ENCODE measurements around the gene SETMAR. TPM values are rescaled to one million over a fixed set of nuclear protein-coding genes. Genes with fewer than 3 reads are reported as not detected.

The SETMAR gene
- total RNA-seq, 1 experiment from 2014 or later = 9.4 TPM

- intact Hi-C loops (cut with micrococcal nuclease) = loop anchor here (5.0 kb wide), 1 partner anchor 300 kb away; no protein-coding TSS in a partner anchor
- no peak for TF ChIP-seq CBX3 (IDR thresholded peaks at IDR 0.05; ENCODE audit: low read depth)
- no peak for TF ChIP-seq CTCF (IDR thresholded peaks at IDR 0.05 in 2 of 3, conservative IDR thresholded peaks at IDR 0.05 in 1 of 3; ENCODE audit: borderline replicate concordance in 1 of 3, insufficient read depth in 1 of 3, low read depth in 2 of 3, low read length in 2 of 3)
- TF ChIP-seq ATF3 (IDR thresholded peaks at IDR 0.05) = no peak
- no peak for TF ChIP-seq EGR1 (IDR thresholded peaks at IDR 0.05; ENCODE audit: low read depth)
- TF ChIP-seq FOSL1 (IDR thresholded peaks at IDR 0.05; ENCODE audit: low read depth) = no peak
- TF ChIP-seq YY1 (IDR thresholded peaks at IDR 0.05; ENCODE audit: extremely low read depth, insufficient replicate concordance, low read depth, low read length) = no peak
- TF ChIP-seq MAX (IDR thresholded peaks at IDR 0.05) = no peak
- TF ChIP-seq RAD21 (IDR thresholded peaks at IDR 0.05; ENCODE audit: low read depth) = no peak
- TF ChIP-seq ZNF274 (IDR thresholded peaks at IDR 0.05; ENCODE audit: low read depth, low read length) = no peak
- H3K4me2 ChIP-seq (ENCODE audit: low read length) = no peak overlapping the region
- no TSS peak for BruUV-seq (replicated peaks)
- ChIA-PET POLR2A (no interaction called here), CTCF (no interaction called here), RAD21 (ENCODE audit: low non-redundant PET in 1 of 2, low total read pairs in 2 of 2, uncharacterized antibody in 2 of 2, unreplicated experiment in 2 of 2) (no interaction called here)
- H3K4me3 ChIP-seq (replicated peaks in 1 of 2; ENCODE audit: low read depth in 1 of 2, low read length in 2 of 2) = no peak overlapping the region
- no peaks in the 10 kb centered on the region for H3K4me1 ChIP-seq (ENCODE audit: control insufficient read depth in 1 of 2, insufficient read depth in 2 of 2, low read length in 2 of 2)
- DNase-seq (ENCODE audit: low read depth, low spot score) (no peak), ATAC-seq (no peak)
- H2AFZ ChIP-seq (ENCODE audit: low read depth, low read length, poor library complexity, severe bottlenecking) = no peak overlapping the region
- no peak overlapping the region for H3K9ac ChIP-seq (ENCODE audit: low read length)
- H3K27ac ChIP-seq (ENCODE audit: low read depth, low read length) = no peak overlapping the region
- no peaks in the 10 kb centered on the region for H3K36me3 ChIP-seq (ENCODE audit: control insufficient read depth in 1 of 2, insufficient read depth in 2 of 2, low read length in 2 of 2)
- no peaks in the 10 kb centered on the region for H3K79me2 ChIP-seq (ENCODE audit: insufficient read depth, low read length)
- H3K27me3 ChIP-seq (ENCODE audit: insufficient read depth, low read length) = no peaks in the 10 kb centered on the region
- H3K9me3 ChIP-seq (ENCODE audit: control insufficient read depth in 1 of 2, insufficient read depth in 1 of 2, low read depth in 1 of 2, low read length in 2 of 2) = peaks cover 0 to 3% of the 10 kb centered on the region in 2 experiments; a peak in 1 of 4 replicates
- no peaks in the 10 kb centered on the region for H3K9me2 ChIP-seq (ENCODE audit: insufficient read depth)
- H4K20me1 ChIP-seq (ENCODE audit: insufficient read depth) = no peaks in the 10 kb centered on the region
These were observed 28.9 kb downstream of the SETMAR start for GRCh38 chr3:4332111-4332510.
